ENCODE measurements around the gene GOLGA8R.
"Not testable (repeated sequence)": the region's sequence is repeated elsewhere in the genome, so short reads cannot be mapped to it uniquely, and the experiment has no call there.

The GOLGA8R gene

DNA sequence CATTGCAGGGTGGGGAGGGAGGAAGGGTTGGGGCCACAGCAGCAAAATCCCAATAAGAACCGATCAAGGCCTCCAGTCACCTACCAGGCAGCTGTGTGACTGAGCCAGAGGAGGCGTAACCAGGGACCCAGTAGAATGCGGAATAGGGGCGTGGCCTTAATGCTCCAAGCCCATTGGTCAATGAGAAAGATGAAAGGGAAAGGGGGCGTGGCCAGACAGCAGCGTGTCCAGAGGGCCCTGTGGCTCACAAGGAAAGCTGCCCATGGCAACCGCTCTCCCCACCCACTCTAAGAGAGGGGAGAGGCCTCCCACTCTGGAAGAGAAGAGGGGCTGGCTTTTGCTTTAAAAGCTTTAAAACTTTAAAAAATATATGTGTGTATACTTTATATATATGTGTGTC is at the start of gene GOLGA8R:
Gene GOLGA8R, minus strand, starts transcription at position 101 of the 400 bp plus-strand sequence. Its CDS starts 98 bp downstream, at position 3.
- DNase-seq = not testable (repeated sequence)

DNA sequence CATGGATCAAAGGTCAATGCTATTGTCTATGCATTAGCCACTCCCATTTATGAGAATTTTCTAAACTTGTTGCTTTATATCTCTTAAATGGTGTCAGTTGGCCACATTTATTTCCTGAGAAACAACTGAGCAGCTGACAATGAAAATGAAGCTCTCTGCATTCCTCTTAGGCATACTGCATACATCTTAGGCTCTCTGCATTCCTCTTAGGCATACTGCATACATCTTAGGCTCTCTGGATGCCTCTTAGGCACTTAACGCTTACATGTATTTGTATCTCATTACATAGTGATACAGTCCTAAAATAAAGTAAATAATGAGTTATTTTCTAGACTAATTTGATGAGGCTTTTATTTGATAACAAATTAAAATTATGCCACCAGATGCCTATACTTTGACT is 49.8 kb upstream of the GOLGA8R start:
- DNase-seq = not testable (repeated sequence)

- not testable (repeated sequence) for DNase-seq
These were observed 48.1 kb upstream of the GOLGA8R start for GRCh38 chr15:30462176-30462575.

DNA sequence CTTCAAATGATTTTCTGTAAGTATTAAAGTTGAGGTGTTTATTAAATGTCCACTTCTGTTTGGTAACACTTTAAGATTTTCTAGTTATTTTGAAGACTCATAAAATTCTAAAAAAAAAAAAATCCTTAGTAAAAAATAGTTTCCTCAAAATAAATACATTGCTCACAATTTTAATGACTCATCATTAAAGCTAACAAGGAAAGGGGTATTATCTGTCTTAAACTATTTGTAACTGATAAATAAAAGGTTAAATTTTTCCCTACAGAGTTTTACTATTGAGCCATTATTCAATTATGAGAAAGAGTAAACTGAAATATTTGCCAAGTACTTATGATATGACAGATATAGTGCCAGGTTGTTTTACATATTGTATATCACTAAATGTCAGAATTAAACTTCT is 38.6 kb upstream of the GOLGA8R start:
- DNase-seq = not testable (repeated sequence)

- not testable (repeated sequence) for DNase-seq
These were observed 24.3 kb upstream of the GOLGA8R start for GRCh38 chr15:30438348-30438747.

DNA sequence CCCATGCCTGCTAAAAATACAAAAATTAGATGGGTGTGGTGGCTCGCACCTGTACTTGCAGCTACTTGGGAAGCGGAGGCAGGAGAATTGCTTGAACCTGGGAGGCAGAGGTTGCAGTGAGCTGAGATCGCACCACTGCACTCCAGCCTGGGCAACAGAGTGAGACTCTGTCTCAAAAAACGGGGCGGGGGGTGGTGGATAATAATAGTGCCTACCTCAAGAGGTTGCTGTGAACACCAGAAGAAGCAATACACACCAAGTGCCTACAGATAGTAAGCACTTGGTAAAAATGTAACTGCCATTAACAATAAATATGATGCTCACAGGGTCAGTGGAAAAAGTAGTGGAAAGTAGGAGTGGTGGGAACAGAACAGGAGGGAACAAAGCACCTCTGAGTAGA is 21.8 kb upstream of the GOLGA8R start:
- not testable (repeated sequence) for DNase-seq

- not testable (repeated sequence) for DNase-seq
These were observed 6.7 kb upstream of the GOLGA8R start for GRCh38 chr15:30420723-30421122.

DNA sequence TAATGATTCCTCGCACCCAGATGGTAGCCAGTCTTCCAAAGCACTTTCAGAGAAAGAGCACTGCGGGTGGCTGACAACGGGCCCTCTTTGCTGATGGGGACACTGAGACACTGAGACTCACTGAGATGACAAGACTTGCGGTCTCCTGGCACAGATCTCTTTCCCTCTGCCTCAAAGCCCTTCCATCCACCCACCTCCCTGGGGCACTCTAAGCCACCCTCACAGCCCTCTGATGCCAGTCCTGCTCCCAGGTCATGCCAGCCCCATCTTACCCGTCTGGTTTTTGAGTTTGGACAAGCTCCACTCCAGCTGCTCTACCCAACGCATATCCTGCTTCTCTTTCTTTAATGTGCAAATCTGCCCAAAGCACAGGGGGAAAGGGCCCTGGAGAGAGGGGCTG is 6.4 kb downstream of the GOLGA8R start:
- not testable (repeated sequence) for DNase-seq

GRCh38 chr15:30398988-30399387 is 15.1 kb downstream of the GOLGA8R start:
- DNase-seq = not testable (repeated sequence)

DNA sequence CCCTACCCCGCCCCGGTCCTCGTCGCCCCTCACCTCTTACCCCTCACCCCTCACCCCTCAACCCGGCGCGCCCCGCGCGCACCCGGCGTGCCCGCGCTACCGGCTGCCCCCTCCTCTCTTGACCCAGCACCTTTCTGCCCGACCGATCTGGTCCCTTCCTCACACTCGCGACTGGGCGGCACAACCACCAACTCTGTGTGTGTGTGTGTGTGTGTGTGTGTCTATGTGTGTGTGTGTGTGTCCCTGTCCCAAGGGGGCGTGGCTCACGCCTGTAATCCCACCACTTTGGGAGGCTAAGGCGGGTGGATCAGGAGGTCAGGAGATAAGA is 20.4 kb downstream of the GOLGA8R start:
- DNase-seq = not testable (repeated sequence)

- DNase-seq = not testable (repeated sequence)
These were observed 21.0 kb downstream of the GOLGA8R start, which contains the start of gene CHRFAM7A for GRCh38 chr15:30392766-30393663. CHRFAM7A (minus strand) TSS chr15:30393540; CDS start chr15:30383351, 10,189 bp downstream.

- not testable (repeated sequence) for DNase-seq
These were observed 27.7 kb downstream of the GOLGA8R start for GRCh38 chr15:30386318-30386887.

DNA sequence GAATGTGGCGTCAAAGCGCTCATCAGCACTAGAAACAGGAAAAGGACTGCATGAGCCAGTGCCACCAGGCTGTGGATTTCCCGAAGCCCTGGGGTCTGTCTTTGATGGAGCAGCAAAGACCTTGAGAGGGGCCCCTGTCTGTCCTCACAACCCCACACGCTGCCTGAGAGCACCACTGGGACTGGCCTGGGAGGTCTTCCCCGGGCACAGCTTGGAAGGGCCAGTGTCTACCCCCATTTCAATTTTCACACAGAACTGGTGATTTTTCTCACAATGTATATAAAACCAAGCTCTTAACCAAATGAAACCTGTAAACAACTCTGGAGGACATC is 37.0 kb downstream of the GOLGA8R start:
- DNase-seq = not testable (repeated sequence)

DNA sequence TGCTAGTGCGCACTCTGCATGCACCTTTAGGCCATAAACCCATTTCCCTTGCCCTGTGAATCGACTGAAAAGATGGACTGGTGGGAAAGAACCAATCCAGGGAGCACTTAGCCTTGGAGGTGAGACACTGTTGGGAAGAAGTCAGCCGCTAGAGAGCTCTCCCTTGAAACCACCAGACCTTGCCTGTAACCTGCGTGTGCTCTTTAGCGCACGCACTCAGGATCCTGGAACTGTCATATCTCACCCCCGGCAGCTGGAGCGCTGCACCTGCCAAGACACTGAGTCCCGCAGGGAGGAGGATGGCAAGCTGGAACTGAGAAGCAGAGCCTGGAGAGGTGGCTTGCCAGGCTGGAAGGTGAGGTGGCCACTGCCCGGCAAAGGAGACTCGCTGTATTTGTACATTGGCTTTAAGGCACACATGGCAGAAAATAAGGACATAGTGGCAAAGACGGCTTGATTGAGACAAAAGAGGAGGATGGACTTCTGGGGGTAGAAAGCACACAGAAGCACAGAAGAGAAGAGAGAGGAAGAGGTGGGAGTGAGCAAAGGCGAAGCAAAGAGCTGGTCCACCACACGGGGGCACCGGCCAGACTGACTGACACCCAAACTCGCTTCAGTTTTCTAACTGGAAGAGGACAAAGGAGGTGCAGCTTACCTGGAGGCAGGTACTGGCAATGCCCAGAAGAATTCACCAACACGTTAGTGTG is 37.5 kb downstream of the GOLGA8R start:
- not testable (repeated sequence) for DNase-seq

GRCh38 chr15:30375872-30376271 is 38.2 kb downstream of the GOLGA8R start:
- DNase-seq = not testable (repeated sequence)

DNA sequence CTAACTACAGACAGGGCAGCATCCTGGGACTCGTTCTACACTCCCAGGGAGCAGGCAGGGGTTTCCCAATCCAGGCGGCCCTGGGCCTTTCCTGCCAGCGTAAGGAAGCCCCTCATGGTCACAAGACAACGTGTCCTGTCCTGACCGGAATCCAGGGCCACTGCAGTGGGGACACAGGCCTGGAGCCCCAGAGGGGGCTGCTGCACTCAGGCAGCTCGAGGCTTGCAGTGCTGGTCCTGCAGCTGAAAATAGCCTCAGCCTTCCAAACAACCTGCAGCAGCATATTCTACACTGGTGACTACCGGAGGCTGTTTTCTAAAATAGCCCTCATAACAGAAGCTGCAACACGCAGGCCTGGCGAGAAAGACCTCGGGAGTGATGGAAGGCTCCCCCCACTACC is 39.2 kb downstream of the GOLGA8R start:
- not testable (repeated sequence) for DNase-seq

GRCh38 chr15:30368271-30368670 is 45.8 kb downstream of the GOLGA8R start:
- not testable (repeated sequence) for DNase-seq

DNA sequence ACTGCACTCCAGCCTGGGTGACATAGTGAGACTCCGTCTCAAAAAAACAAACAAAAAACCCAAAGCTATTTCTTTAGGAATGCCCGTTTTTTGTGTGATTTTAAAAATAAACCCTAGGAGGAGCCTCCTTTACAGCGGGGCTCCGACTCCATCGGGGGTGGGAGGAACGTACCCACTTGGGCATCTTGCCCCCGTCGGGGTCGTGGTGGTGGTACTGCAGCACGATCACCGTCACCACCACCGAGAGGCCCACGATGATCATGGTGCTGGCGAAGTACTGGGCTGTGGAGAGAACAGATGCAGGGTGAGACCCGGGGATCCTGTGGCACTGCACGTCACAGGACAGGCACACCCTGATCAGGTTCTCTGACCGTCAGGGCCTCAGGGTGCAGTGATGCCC is 46.8 kb downstream of the GOLGA8R start:
- not testable (repeated sequence) for DNase-seq

- DNase-seq = not testable (repeated sequence)
These were observed 52.7 kb downstream of the GOLGA8R start for GRCh38 chr15:30361404-30361803.

- not testable (repeated sequence) for DNase-seq
These were observed 53.1 kb downstream of the GOLGA8R start for GRCh38 chr15:30360990-30361389.

DNA sequence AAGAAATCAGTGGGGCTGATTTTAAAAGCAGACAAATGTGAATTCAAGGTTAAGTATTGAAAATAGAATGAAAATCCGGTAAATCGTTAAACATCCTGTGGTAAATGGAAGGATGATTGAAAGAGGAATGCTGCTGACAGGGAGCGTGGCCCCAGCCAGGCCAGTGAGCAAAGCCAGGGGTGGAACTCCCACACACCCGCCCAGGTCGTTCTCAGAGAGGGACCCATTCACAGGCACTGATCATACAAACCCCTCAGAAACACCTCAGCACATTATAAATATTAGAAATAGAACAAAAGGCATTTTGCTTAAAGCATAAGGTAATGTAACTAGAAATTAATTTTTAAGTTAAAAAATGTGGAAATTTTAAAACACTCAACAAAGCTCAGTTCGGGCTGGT is 59.0 kb downstream of the GOLGA8R start:
- not testable (repeated sequence) for DNase-seq
